Activated CD8-positive, alpha-beta memory T cell treated with anti-CD3 and anti-CD28 coated beads for 1 hour (primary cell): ENCODE data around the gene ALG1.
"Not testable (repeated sequence)": the region's sequence is repeated elsewhere in the genome, so short reads cannot be mapped to it uniquely, and the experiment has no call there.

Experiments
- DNase-seq, 2 donors: peaks; one replicate each; pipeline ENCODE4 v3.0.0-alpha.2; 2020; ENCODE audit warnings: low read depth in 1 of 2; ENCODE audit errors: extremely low read depth in 1 of 2

Gene ALG1

DNA sequence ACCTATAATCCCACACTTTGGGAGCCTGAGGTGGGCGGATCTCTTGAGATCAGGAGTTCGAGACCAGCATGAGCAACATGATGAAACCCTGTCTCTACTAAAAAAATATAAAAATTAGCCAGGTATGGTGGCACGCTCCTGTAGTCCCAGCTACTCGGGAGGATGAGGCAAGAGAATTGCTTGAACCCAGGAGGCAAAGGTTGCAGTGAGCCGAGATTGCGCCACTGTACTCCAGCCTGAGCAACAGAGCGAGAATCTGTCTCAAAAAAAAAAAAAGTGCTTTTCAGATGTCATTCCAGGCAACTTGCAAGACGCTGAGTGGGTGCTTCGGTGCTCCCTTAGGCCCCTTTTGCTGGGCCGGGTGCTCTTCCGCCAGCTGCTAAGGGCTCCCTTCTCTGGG is 27.1 kb upstream of the ALG1 start:
- not testable (repeated sequence) for DNase-seq

DNA sequence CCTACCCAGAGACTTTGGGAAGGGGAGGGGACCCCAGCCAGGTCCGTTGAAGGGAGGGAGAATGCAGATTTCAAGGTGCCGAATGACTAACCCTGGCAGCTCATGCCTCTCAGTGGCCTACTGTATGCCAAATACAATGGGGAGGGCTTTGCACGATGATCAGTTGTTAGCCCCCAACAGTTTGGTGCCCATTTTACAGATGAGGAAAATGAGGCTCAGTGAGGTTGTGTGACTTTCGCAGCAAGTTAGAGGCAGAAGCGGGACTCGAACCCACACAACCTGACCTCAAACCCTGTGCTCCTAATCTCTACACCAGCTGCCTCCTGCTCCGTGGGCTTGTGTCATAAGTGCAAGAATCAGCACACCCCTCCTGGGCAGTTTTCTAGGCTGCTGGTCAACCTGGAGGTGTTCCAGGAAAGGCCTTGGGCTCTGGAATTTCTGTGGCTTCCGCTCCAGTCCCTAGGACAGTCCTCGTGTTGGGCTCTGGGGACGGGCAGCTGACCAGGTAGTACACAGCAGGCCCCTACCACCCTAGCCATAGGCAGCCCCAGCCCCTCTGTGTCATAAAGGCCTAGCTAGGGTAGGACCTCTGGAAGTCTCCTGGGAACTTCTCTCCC is 26.0 kb upstream of the ALG1 start:
- no peak for DNase-seq

DNA sequence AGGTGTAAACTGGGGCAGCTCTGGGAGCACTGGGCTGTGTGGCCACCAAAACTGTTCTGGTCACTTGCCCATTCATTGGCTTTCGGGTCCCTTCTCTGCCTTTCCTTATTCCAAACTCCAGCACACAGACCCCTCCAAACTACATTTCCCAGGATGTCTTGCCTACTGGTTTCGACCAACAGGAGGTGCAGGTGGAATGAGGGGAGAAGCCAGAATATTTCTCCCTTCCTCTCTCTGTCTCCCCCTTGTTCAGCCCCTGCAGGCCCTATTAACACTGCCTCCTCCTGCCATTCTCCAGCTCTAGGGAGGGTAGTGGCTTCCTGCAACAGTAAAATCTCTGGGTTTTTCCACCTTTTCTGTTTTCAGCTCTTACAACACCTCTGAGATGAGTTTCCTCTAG is 24.7 kb upstream of the ALG1 start:
- no peak for DNase-seq

DNA sequence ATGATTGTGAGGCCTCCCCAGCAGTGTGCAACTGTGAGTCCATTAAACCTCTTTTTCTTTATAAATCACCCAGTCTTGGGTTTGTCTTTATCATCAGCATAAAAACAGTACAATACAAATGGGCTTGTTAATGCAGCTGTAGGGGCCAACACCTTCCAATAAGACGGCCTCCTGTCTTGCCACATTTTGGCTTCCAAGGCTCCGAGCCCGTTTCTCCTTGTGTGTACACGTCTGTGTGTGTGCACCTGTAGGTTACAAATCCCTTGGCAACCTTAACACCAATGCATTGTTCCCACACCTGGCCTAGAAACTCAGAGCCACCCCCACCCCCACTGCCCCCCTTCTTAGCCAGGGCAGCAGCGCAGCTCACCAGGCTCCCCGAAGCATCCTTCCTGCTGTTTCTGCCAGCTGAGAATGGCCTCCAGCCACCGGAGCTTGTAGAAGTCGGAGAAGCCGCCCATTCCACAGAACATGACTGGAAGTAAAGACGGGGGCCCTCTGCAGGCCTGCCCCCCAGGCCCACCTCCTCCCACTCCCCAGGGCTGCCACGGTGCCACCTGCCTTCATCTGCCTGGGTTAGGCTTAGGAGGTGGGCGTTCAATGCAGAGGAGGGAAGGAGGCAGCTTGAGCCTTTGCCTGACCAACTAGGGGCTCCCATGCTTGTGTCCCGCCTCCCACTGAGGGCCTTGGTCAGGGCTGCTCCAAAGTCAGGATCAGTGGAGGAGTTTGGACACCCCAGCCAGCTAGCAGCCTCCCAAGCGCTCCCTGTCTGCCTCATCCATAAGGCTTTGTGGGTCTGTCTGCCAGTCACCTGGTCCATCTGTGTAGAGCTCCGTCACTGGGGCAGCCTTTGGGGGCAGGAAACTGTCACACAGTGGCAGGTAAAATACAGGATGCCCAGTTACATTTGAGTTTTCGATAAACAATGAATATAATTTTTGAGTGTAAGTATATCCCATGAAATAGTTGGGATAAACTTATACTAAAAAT is 16.5 kb upstream of the ALG1 start:
- DNase-seq, result no peak

DNA sequence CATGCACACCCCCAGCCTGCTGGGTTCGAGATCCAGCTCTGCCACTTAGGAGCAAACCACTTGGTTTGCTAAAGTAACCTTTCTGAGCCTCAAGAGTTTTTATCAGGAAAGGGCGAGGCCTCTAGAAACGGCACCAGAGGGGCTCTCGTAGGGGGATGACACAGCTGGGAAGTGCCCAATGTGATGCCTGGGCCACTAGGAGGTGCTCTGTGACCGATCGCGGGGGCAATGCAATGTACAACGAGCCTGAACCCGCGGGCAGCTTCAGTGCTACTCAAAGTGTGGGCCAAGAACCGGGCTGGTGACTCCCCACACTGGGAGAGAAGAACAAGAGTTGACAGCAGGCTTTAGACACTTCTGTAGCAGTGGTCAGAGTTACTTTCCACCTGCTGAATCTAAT is 15.3 kb upstream of the ALG1 start:
- peak in 1 of 2 donors; percentile 17 for DNase-seq

DNA sequence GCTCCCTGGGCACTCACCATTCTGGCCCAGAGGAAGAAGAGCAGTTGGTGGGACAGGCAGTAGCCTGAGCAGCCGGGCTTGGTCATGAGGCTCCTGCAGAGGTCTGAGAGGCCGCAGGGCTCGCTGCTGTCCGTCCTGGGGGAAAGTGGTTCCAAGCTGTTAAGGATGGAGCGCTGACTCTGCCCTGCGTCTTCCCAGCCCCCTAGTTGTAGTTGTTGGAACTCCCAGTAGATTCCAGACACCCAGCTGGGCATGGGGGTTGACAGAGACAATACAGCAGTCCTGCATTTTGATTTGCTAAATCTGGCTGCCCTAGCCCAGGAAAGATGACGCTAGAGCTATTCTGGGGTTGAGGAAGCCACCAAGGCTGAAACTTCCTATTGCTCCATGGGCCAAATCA is 13.2 kb upstream of the ALG1 start:
- DNase-seq, result no peak

DNA sequence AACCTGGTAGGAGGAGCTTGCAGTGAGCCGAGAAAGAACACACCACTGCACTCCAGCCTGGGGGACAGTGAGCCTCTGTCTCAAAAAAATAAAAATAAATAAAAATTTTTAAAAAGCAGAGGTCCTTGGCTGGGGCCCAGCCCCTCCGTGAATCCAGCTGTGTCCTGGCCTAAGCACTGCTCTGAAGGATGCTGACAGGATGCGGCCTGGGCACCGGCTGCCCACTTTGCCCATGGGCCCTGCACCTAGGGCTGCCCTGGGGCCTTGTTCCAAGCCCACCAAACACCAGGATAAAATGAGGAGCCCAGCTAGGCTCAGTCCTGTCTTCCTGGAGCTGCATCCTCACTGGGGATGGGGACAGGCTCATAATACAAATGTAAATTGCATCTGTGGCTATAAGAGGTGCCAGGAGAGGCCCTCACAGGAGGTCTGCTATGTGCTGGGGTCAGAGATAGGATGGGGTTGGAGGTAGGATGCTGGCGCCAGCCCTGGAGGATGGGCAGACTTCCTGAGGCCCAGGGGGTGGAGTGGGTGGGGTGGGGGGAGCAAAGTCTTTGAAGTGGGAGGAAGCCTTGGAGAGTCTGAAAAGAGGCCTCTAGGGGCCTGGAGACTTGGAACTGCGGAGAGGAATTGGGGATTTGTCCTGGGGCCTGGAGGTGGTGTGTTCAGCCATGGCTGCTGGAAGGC is 12.1 kb upstream of the ALG1 start:
- DNase-seq, result no peak

DNA sequence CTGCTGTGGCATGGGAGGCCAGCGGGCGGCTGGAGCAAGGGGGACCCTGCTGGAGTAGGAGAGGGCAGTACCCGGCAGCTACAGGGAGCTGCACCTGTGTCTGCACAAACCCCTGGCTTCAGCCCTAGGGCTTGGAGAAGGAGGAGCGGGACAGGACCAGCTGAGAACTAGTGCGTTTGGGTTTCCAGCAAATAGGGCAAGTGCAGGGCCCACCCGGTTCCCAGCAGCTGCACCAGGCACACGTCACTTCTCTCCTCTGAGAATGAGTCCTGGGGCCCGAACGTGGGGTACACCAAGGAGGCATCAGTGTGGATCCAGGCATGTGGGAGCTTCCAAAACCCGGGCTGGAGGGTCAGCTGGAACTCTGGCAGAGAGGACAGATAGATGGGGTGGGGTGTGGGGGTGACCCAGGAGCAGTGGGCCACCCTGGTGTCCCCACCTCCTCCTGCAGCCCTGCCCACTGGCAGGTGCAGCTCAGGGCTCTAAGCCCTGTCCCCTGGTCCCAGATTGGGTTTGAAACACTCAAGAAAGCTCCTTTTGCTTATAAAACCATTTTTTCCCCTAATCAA is 11.5 kb upstream of the ALG1 start:
- DNase-seq, result no peak

DNA sequence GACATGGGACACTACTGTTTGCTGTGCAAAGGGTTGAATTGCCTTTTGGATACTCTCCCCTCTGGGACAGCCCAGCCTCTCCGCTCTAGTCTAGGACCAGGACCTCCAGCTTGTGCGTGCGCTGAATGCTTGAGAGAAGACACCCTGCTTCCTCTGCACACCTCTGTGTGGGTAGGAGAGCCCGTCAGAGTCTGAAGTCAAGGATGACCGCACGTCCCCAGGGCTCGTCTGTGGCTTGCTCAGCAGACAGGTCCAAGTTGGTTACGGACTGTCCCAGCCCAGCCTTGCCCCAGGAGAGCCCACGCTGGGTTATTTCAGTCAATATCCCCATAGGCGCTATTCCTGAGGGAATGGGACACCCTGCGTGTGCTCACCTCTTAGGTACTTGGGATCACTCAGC is 9.6 kb upstream of the ALG1 start:
- DNase-seq, result no peak

DNA sequence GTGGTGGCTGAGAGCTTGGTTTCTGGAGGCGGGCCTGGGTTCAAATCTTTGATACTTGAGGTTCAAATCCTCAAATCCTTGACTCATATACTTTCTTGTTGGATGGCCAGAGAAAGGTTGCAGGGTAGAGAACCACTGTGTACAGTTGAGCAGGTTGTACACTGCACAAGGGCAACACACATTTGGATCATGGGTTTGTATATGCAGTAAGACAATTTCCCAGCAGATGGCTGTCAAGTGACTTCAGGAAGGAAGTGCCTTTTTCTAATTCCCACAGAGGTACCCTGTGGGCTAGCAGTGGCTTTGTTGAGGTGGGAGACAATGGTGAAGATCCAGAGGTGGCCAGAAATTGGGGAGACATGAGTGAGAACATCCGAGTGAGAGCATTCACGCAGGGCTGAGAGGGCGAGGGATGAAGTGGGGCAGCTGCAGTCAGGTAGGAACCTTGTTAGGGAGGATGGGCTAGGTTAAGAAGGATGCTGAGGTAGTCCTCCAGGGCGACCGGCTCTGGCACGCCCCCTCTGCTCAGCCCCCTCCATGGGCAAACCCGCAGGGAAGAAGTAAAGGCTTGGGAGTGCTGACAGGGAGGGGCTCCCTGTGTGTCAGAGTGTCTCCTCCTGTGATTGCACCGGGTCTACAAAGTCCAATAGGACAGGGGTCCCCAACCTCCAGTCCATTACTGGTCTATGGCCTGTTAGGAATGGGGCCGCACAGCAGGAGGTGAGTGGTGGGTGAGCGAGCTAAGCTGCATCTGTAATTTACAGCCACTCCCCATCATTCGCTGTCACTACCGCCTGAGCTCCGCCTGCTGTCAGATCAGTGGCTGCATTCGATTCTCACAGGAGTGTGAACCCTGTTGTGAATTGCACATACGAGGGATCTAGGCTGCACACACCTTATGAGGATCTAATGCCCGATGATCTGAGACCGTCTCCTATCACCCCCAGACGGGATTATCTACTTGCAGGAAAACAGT is 8.6 kb upstream of the ALG1 start:
- no peak for DNase-seq

DNA sequence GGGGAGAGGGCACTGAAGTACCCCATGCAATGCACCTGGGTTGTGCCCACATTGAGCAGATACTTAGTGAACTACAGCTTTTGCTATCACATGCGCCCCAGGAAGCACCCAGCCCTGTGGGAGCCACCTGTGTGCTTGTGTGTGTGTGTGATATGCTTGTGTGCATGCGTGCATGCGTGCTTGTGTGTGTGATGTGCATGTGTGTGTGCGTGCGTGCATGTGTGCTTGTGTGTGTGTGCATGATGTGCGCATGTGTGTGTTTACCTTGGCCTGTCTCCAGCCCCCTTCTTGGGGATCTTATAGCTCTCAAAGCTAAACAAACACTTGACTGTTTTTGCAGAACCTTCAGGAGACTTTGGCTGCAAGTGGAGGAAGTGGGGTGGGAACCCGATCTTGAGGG is 6.7 kb upstream of the ALG1 start:
- DNase-seq, result no peak

DNA sequence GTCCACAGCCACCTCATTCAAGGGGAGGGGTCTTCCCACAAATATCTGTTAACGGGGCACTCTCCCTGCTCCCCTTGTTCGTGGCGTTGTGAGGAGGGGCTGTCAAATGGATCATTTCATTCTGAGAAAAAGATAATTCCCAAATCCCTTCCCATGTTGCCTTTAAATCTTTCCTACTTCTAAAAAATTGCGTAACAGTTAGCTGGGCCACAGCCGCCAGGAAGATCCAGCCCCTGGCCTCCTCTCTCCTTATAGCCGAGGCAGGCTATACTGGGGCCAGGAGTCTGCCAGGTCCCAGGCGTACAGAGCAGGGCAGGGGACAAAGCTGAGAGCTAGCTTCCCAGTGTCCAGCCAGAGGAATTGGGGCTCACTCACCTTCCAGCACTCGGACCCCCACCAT is 6.3 kb upstream of the ALG1 start:
- no peak for DNase-seq

DNA sequence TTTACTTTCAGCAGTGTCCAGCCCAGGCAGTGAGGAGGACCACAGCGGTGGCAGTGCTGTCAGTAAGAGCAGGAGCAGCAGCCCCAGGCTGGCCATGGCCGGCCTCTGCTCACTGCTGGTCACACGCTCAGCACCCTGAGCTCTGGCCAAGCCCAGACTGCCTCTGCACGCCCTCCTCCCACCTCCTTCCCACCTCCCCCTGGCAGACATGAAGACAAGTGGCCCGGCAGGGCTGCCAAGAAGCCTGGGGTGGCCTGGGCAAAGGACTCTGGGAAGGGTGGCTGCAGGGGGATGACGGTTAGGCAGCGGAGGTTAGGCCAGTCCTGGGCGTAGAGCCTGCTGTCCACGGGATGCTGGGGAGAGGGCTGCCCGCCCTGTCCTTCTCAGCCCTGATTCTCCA is 5.8 kb upstream of the ALG1 start, which contains the start of gene C16orf89:
C16orf89 (minus strand) TSS at position 144 of the 400 bp plus-strand sequence; CDS start at position 96, 48 bp downstream.
- DNase-seq, result no peak

DNA sequence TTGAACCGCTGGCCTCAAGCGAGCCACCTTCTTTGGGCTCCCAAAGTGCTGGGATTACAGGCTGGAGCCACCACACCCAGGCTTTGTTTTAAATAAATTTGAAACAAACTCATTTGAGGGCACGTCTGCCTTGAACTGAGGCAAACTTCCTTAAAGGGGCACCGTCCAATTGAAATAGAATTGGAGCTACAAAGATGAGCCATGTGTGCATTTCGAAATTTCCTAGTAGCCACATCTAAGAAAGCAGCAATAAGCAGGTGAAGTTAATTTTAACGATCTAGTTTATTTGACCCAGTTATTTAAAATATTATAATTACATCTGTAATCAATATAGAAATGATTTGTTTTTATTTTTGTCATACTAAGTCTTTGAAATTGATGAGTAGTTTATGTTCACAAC is 5.1 kb upstream of the ALG1 start:
- no peak for DNase-seq

DNA sequence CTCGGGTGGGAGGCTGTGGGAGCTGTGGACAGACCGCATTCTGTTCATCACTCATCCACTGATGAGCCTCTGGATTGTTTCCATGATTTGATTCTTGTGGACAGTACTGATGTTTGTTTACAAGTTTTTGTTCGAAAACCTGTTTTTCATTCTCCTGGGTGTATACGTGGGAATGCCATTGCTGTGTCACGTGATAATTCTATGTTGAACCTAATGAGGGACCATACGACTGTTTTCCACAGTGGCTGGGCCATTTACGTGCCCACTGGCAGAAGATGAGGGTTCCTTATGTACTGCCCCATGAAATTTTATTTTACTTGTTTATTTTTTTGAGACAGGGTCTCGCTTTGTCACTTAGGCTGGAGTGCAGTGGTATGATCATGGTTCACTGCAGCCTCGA is 2.6 kb upstream of the ALG1 start:
- DNase-seq, result no peak

DNA sequence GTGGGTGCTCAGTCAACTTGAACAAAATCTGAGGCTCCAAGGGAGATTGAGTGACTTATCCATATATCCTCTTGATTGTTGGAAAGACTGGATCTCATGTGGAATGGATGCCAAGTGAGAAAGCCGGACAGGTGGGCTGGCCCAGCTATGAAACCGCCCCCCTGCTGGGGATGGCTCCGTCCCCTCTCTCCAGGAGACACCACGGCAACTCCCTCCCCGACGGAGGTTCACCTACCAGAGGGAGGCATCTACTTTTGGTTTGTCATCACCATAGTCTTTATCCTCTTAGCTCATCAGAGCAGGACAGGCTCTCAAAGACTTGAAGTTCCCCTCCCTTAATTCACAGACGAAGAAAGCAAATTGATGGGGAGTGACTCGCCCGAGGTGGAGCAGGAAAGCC is 1.8 kb upstream of the ALG1 start:
- DNase-seq, result no peak

DNA sequence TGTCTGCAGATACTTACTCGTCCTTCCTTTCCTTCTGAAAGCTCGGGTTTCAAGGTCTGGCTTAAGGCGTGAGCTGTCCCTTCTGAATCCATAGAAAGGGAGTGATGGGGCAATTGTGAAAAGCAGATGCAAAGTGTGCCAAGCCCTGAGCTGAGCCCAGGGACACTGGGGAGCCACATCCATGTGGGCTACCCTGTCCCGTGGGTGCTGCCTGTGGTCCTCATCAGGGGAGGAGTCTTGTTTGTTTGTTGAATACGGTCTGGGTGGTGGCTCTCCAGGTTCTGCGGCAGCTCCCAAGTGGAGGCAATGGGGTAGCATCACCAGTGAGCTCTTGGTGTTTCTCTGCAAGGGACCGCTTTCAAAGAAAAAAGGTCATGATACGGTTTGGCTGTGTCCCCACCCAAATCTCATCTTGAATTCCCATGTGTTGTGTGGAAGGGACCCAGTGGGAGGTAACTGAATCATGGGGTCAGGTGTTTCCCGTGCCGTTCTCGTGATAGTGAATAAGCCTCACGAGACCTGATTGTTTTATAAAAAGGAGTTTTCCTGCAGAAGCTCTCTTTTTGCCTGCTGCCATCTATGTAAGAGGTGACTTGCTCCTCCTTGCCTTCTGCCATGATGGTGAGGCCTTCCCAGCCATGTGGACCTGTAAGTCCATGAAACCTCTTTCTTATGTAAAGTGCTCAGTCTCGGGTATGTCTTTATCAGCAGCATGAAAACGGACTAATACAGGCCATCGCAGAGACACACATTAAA is 1.0 kb upstream of the ALG1 start:
- DNase-seq, result no peak

DNA sequence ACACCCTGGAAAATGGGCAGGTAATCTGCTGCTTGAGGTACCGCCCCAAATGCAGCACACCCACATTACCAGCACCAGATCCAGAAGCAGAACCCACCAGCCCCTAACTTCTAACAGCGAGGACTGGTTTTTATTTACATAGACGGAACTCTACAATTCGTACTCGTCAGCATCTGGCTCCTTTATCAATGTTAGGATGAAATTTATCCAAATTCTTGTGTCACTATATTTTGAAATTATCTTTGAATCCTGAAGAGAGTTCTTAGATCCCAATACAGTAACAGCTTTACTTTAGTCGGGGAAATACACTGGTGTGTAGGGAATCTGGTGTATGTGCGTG is 332 bp upstream of the ALG1 start:
- no peak for DNase-seq
